Gastrocnemius medialis (tissue), 4 donors: Measurements from ENCODE around the gene DHRS12.

Source experiments
- CTCF ChIP-seq, 5 experiments: fragments of 450-650 bp in 3 of 5; fragments of 200-600 bp in 2 of 5; sonication (generic) in 2 of 5; IDR thresholded peaks in 4 of 5; conservative IDR thresholded peaks in 1 of 5; 1 replicate in 4 of 5; 2 replicates in 1 of 5; pipeline ENCODE4 v1.5.1; 2016 to 2019; ENCODE audit warnings: antibody characterized with exemption in 5 of 5, mild to moderate bottlenecking in 3 of 5, moderate library complexity in 3 of 5
- POLR2A ChIP-seq, 2 donors: fragments of 450-650 bp; IDR thresholded peaks; one replicate each; pipeline ENCODE4 v1.6.1; 2017; ENCODE audit warnings: antibody characterized with exemption in 2 of 2, mild to moderate bottlenecking in 2 of 2, moderate library complexity in 2 of 2

DNA sequence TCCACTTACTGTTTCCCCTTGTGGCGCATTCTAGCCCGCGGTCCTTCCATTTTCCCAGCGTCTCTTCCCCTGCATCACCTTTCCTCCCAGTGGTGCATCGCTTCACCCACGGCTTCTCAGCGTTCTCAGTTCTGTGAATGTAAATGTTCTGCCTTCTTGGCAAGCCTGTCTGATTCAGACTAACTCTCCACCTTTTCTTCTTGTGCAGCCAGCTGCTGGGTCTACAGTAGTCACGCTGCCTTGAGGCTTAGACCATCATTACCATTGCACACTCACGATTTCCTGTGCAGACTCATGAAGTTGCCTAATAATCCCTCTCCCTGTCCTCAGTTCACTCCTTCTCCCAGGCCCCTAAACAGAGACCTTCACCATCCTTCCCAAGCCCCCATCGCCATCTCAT lies 75.0 kb downstream of the DHRS12 start:
- no peak for TF ChIP-seq CTCF (IDR thresholded peaks at IDR 0.05 in 4 of 5, conservative IDR thresholded peaks at IDR 0.05 in 1 of 5)
- TF ChIP-seq POLR2A (IDR thresholded peaks at IDR 0.05) = no peak
